ENCODE data around the gene CD22.

CD22 gene

DNA sequence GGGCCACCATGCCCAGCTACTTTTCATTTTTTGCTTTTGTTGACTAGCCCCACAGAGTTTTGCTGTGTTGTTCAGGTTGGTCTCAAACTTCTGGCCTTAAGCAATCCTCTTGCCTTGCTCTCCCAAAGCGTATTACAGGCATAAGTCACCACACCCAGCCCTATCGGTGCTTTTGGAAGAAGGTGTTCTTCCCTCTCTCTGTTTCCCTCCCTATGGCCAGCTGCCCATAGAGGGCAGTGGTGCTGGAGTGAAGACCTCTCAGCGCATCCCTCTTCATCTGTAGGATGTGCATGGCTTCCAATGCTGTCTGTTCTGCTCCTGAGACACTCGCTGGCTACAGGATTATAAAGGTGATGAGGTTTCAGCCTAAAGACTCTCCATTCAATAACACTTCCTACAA lies 1.3 kb upstream of the CD22 start:
- Histone ChIP-seq H3K14ac (ENCODE audit: low read length) (no peak overlapping the region), H3K4me2 (ENCODE audit: low read length) (no peak overlapping the region), H2BK5ac (ENCODE audit: low read depth, low read length, poor library complexity) (no peak overlapping the region), H4K8ac (ENCODE audit: low read depth, low read length) (no peak overlapping the region), H3K9ac (ENCODE audit: low read length) (no peak overlapping the region), H3K27me3 (ENCODE audit: insufficient read depth, low read length) (no peaks in the 10 kb centered on the region), H4K12ac (ENCODE audit: low read depth, low read length) (no peak overlapping the region), H3K4me1 (ENCODE audit: control insufficient read depth in 1 of 2, insufficient read depth in 2 of 2, low read length in 2 of 2) (no peaks in the 10 kb centered on the region), H3K79me1 (ENCODE audit: low read length) (no peaks in the 10 kb centered on the region), H3K79me2 (ENCODE audit: control insufficient read depth, insufficient read depth, low read length, poor library complexity) (no peaks in the 10 kb centered on the region), H3K27ac (ENCODE audit: low read depth, low read length) (no peak overlapping the region), H3K4me3 (ENCODE audit: low read depth, low read length) (no peak overlapping the region), H2AFZ (ENCODE audit: insufficient read depth, low read length, poor library complexity) (no peak overlapping the region), H3K18ac (ENCODE audit: low read length) (no peak overlapping the region), H4K91ac (ENCODE audit: low read depth, low read length) (no peak overlapping the region), H2AK5ac (ENCODE audit: low read length) (no peak overlapping the region), H3K23ac (ENCODE audit: low read length) (no peak overlapping the region), H3K9me3 (ENCODE audit: insufficient read depth, low read depth, low read length) (no peaks in the 10 kb centered on the region), H3K4ac (ENCODE audit: low read depth, low read length) (no peak overlapping the region), H2BK120ac (ENCODE audit: insufficient read depth, low read length, poor library complexity) (no peak overlapping the region), H2BK12ac (ENCODE audit: low read length) (no peak overlapping the region), H3K36me3 (ENCODE audit: control insufficient read depth in 1 of 2, insufficient read depth in 2 of 2, low read length in 2 of 2) (no peaks in the 10 kb centered on the region)
- WGBS (ENCODE audit: extremely low coverage, insufficient coverage, insufficient read length), result no CpG with 5 or more reads among the region's 4 CpGs
- peak in 1 of 2 donors; percentile 53 for DNase-seq

DNA sequence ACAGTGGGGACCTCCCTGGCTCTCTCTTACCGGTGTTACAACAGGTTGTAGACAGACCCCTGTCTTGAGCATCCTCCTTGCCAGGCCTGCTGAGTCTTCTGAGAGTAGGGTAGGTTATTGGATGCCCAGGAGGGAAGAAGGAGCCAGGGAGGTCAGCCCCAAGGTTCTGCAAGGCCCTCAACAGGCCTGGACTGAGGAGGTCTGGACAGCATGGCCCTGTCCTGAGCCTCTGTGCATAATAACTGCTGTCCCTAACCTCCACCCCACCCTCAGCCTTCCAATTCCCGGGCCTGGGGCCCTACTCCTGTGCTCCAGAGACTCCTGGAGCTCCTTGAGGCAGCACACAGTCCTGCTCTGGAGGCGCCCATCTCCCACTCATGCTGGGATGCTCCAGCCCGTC lies 336 bp downstream of the CD22 start:
- Histone ChIP-seq H2BK5ac (ENCODE audit: low read depth, low read length, poor library complexity) (no peak overlapping the region), H4K8ac (ENCODE audit: low read depth, low read length) (no peak overlapping the region), H3K27ac (ENCODE audit: low read depth, low read length) (no peak overlapping the region), H3K23ac (ENCODE audit: low read length) (no peak overlapping the region), H3K4ac (ENCODE audit: low read depth, low read length) (no peak overlapping the region), H3K18ac (ENCODE audit: low read length) (no peak overlapping the region), H4K91ac (ENCODE audit: low read depth, low read length) (no peak overlapping the region), H3K79me1 (ENCODE audit: low read length) (no peaks in the 10 kb centered on the region), H2AK5ac (ENCODE audit: low read length) (no peak overlapping the region), H4K12ac (ENCODE audit: low read depth, low read length) (no peak overlapping the region), H3K36me3 (ENCODE audit: control insufficient read depth in 1 of 2, insufficient read depth in 2 of 2, low read length in 2 of 2) (no peaks in the 10 kb centered on the region), H3K27me3 (ENCODE audit: insufficient read depth, low read length) (no peaks in the 10 kb centered on the region), H3K9me3 (ENCODE audit: insufficient read depth, low read depth, low read length) (no peaks in the 10 kb centered on the region), H2AFZ (ENCODE audit: insufficient read depth, low read length, poor library complexity) (no peak overlapping the region), H3K9ac (ENCODE audit: low read length) (no peak overlapping the region), H2BK120ac (ENCODE audit: insufficient read depth, low read length, poor library complexity) (no peak overlapping the region), H3K79me2 (ENCODE audit: control insufficient read depth, insufficient read depth, low read length, poor library complexity) (no peaks in the 10 kb centered on the region), H3K4me2 (ENCODE audit: low read length) (no peak overlapping the region), H3K14ac (ENCODE audit: low read length) (no peak overlapping the region), H2BK12ac (ENCODE audit: low read length) (no peak overlapping the region), H3K4me1 (ENCODE audit: control insufficient read depth in 1 of 2, insufficient read depth in 2 of 2, low read length in 2 of 2) (no peaks in the 10 kb centered on the region), H3K4me3 (ENCODE audit: low read depth, low read length) (no peak overlapping the region)
- DNase-seq, result no peak
- WGBS (ENCODE audit: extremely low coverage, insufficient coverage, insufficient read length), result no CpG with 5 or more reads among the region's 4 CpGs

- Histone ChIP-seq H2BK120ac (ENCODE audit: insufficient read depth, low read length, poor library complexity) (no peak overlapping the region), H3K4ac (ENCODE audit: low read depth, low read length) (no peak overlapping the region), H3K79me1 (ENCODE audit: low read length) (no peaks in the 10 kb centered on the region), H4K12ac (ENCODE audit: low read depth, low read length) (no peak overlapping the region), H3K23ac (ENCODE audit: low read length) (no peak overlapping the region), H4K91ac (ENCODE audit: low read depth, low read length) (no peak overlapping the region), H3K36me3 (ENCODE audit: control insufficient read depth in 1 of 2, insufficient read depth in 2 of 2, low read length in 2 of 2) (no peaks in the 10 kb centered on the region), H2BK5ac (ENCODE audit: low read depth, low read length, poor library complexity) (no peak overlapping the region), H4K8ac (ENCODE audit: low read depth, low read length) (no peak overlapping the region), H2AK5ac (ENCODE audit: low read length) (no peak overlapping the region), H2AFZ (ENCODE audit: insufficient read depth, low read length, poor library complexity) (no peak overlapping the region), H3K4me1 (ENCODE audit: control insufficient read depth in 1 of 2, insufficient read depth in 2 of 2, low read length in 2 of 2) (no peaks in the 10 kb centered on the region), H3K4me2 (ENCODE audit: low read length) (no peak overlapping the region), H3K18ac (ENCODE audit: low read length) (no peak overlapping the region), H3K9me3 (ENCODE audit: insufficient read depth, low read depth, low read length) (peaks cover 2% of the 10 kb centered on the region), H3K27me3 (ENCODE audit: insufficient read depth, low read length) (no peaks in the 10 kb centered on the region), H3K4me3 (ENCODE audit: low read depth, low read length) (peak overlapping the region; percentile 28), H3K14ac (ENCODE audit: low read length) (no peak overlapping the region), H2BK12ac (ENCODE audit: low read length) (no peak overlapping the region), H3K9ac (ENCODE audit: low read length) (no peak overlapping the region), H3K79me2 (ENCODE audit: control insufficient read depth, insufficient read depth, low read length, poor library complexity) (no peaks in the 10 kb centered on the region), H3K27ac (ENCODE audit: low read depth, low read length) (no peak overlapping the region)
- DNase-seq, result no peak
- WGBS (ENCODE audit: extremely low coverage, insufficient coverage, insufficient read length), result no CpG with 5 or more reads among the region's 7 CpGs
Measured at GRCh38 chr19:35330475-35330874, 1.5 kb downstream of the CD22 start.

GRCh38 chr19:35331551-35332214 lies 2.7 kb downstream of the CD22 start:
- Histone ChIP-seq H2BK12ac (ENCODE audit: low read length) (no peak overlapping the region), H3K4me3 (ENCODE audit: low read depth, low read length) (no peak overlapping the region), H3K9me3 (ENCODE audit: insufficient read depth, low read depth, low read length) (peaks cover 4% of the 10 kb centered on the region), H2BK120ac (ENCODE audit: insufficient read depth, low read length, poor library complexity) (no peak overlapping the region), H3K18ac (ENCODE audit: low read length) (no peak overlapping the region), H2AFZ (ENCODE audit: insufficient read depth, low read length, poor library complexity) (no peak overlapping the region), H3K27ac (ENCODE audit: low read depth, low read length) (no peak overlapping the region), H4K8ac (ENCODE audit: low read depth, low read length) (no peak overlapping the region), H3K4me2 (ENCODE audit: low read length) (no peak overlapping the region), H3K4ac (ENCODE audit: low read depth, low read length) (no peak overlapping the region), H3K4me1 (ENCODE audit: control insufficient read depth in 1 of 2, insufficient read depth in 2 of 2, low read length in 2 of 2) (no peaks in the 10 kb centered on the region), H3K36me3 (ENCODE audit: control insufficient read depth in 1 of 2, insufficient read depth in 2 of 2, low read length in 2 of 2) (no peaks in the 10 kb centered on the region), H4K12ac (ENCODE audit: low read depth, low read length) (no peak overlapping the region), H3K9ac (ENCODE audit: low read length) (no peak overlapping the region), H2AK5ac (ENCODE audit: low read length) (no peak overlapping the region), H3K23ac (ENCODE audit: low read length) (no peak overlapping the region), H3K79me2 (ENCODE audit: control insufficient read depth, insufficient read depth, low read length, poor library complexity) (no peaks in the 10 kb centered on the region), H2BK5ac (ENCODE audit: low read depth, low read length, poor library complexity) (no peak overlapping the region), H3K79me1 (ENCODE audit: low read length) (no peaks in the 10 kb centered on the region), H4K91ac (ENCODE audit: low read depth, low read length) (no peak overlapping the region), H3K14ac (ENCODE audit: low read length) (no peak overlapping the region), H3K27me3 (ENCODE audit: insufficient read depth, low read length) (no peaks in the 10 kb centered on the region)
- no CpG with 5 or more reads among the region's 14 CpGs for WGBS (ENCODE audit: extremely low coverage, insufficient coverage, insufficient read length)
- no peak for DNase-seq
